H1 (cell line): ENCODE data around the gene PLXDC2. TPM values are rescaled to one million over a fixed set of nuclear protein-coding genes. Genes with fewer than 3 reads are reported as not detected.

ENCODE experiments used
- BACH1 ChIP-seq: IDR thresholded peaks from 2 replicates; pipeline ENCODE4 v1.6.1; 2012; ENCODE audit warnings: low read length, improper control_type of control experiment
- JUN ChIP-seq: IDR thresholded peaks from 2 replicates; pipeline ENCODE4 v1.6.1; 2011; ENCODE audit warnings: low read depth, mild to moderate bottlenecking, improper control_type of control experiment, low read length
- JUND ChIP-seq: IDR thresholded peaks from 2 replicates; pipeline ENCODE4 v1.6.1; 2011; ENCODE audit warnings: mild to moderate bottlenecking, improper control_type of control experiment, low read length
- polyA plus RNA-seq, 7 experiments: library from polyadenylated mRNA; depleted of rRNA in 3 of 7; stranded (reverse) in 5 of 7; unstranded in 2 of 7; fragments of >200 nt in 5 of 7; fragments of 200-250 nt in 2 of 7; gene quantifications; 1 replicate in 5 of 7; 2 replicates in 1 of 7; 4 replicates in 1 of 7; pipeline versions ENCODE4 v1.2.1 to v1.2.3, GENCODE V29; 2011 to 2013; ENCODE audit warnings: missing spikeins in 2 of 7, mixed read lengths in 2 of 7
- total RNA-seq: library from RNA; stranded (reverse); fragmentation: NEBNext Ultra II Directional; extraction: Animal tissue kit (Norgen Biotek cat#: 25700); gene quantifications from 2 replicates; pipeline ENCODE4 v1.2.1, GENCODE V29; 2021

PLXDC2 gene
- total and polyA plus RNA-seq, 2 of the 8 experiments (the other 6 are each of a cell fraction or from before 2014, with no cell fraction given) = 23.0 to 40.5 TPM

- no peak for TF ChIP-seq BACH1
- TF ChIP-seq JUN = no peak
- no peak for TF ChIP-seq JUND
- TF ChIP-seq, all 59 proteins: peak for 0
Measured at GRCh38 chr10:20247891-20248708, 431.9 kb downstream of the PLXDC2 start (continued).
